Natural killer cell (primary cell): ENCODE data around the gene HDAC11. TPM values are rescaled to one million over a fixed set of nuclear protein-coding genes. Genes with fewer than 3 reads are reported as not detected.
A peak's percentile ranks its signal among the peaks of the same experiment; 100 is the strongest.

Experiments used
- ATAC-seq, 3 donors: fragments of 150-1000 bp in 2 of 3; fragments of 200-7000 bp in 1 of 3; cut with Tn5 transposase; 1 replicate in 1 of 3; 2 replicates in 2 of 3; pipeline ENCODE4 v1.10.0; 2021; ENCODE audit warnings: mild to moderate bottlenecking in 2 of 3, moderate library complexity in 2 of 3
- DNase-seq, 2 donors: peaks; one replicate each; pipeline versions ENCODE4 v3.0.0 to v3.0.0-alpha.2; 2013 to 2021; ENCODE audit warnings: mixed read lengths in 1 of 2
- H3K27ac ChIP-seq: one replicate; pipeline ENCODE4 v1.5.1; 2013; ENCODE audit warnings: mild to moderate bottlenecking, low read length
- H3K27me3 ChIP-seq: one replicate; pipeline ENCODE4 v1.6.1; 2013; ENCODE audit warnings: low read length; ENCODE audit not compliant: control insufficient read depth, insufficient read depth
- H3K36me3 ChIP-seq: one replicate; pipeline ENCODE4 v1.6.1; 2013; ENCODE audit warnings: low read length; ENCODE audit not compliant: control insufficient read depth, insufficient read depth
- H3K4me1 ChIP-seq: one replicate; pipeline ENCODE4 v1.6.1; 2013; ENCODE audit warnings: low read length; ENCODE audit not compliant: control insufficient read depth, insufficient read depth
- H3K4me3 ChIP-seq: one replicate; pipeline ENCODE4 v1.5.1; 2013; ENCODE audit warnings: low read length
- H3K9me3 ChIP-seq: one replicate; pipeline ENCODE4 v1.6.1; 2013; ENCODE audit warnings: low read length; ENCODE audit not compliant: control insufficient read depth, insufficient read depth
- H3K27ac Mint-ChIP-seq, 2 donors: one replicate each; pipeline ENCODE4 v1.8.0; 2022; ENCODE audit warnings: mild to moderate bottlenecking in 2 of 2, mixed read lengths in 2 of 2, moderate library complexity in 1 of 2
- H3K27me3 Mint-ChIP-seq, 2 donors: one replicate each; pipeline ENCODE4 v1.8.0; 2022; ENCODE audit warnings: low read depth in 2 of 2, mixed read lengths in 2 of 2
- H3K36me3 Mint-ChIP-seq: one replicate; pipeline ENCODE4 v1.8.0; 2022; ENCODE audit warnings: mixed read lengths
- H3K4me1 Mint-ChIP-seq, 2 donors: one replicate each; pipeline ENCODE4 v1.8.0; 2022; ENCODE audit warnings: mixed read lengths in 2 of 2
- H3K4me3 Mint-ChIP-seq: one replicate; pipeline ENCODE4 v1.8.0; 2022; ENCODE audit warnings: mild to moderate bottlenecking, moderate library complexity, mixed read lengths
- H3K9me3 Mint-ChIP-seq, 2 donors: one replicate each; pipeline ENCODE4 v1.8.0; 2022; ENCODE audit warnings: mixed read lengths in 2 of 2
- CTCF ChIP-seq: fragments of 200-600 bp; IDR thresholded peaks from one replicate; pipeline ENCODE4 v1.8.0; 2022; ENCODE audit warnings: antibody characterized with exemption
- WGBS: methylation state at CpG from one replicate; pipeline ENCODE4 v1.1.7; 2013; ENCODE audit warnings: missing lambda C conversion rate; ENCODE audit not compliant: insufficient coverage; 5-methylcytosine and 5-hydroxymethylcytosine counted together
- intact Hi-C: fragments of 100-400 bp; cut with micrococcal nuclease; formaldehyde crosslinking; loops from one replicate; pipeline ENCODE4 v1.14.2; 2022
- total RNA-seq, 4 donors: library from RNA; stranded (reverse); fragments of 120-200 nt in 1 of 4; gene quantifications; one replicate each; pipeline versions ENCODE4 v1.2.3 to v1.2.4, GENCODE V29; 2013 to 2022

The HDAC11 gene
- total RNA-seq, 3 donors from 2014 or later (not counting 1 experiment from before 2014, with no cell fraction given) = 3.4 to 5.3 (median 3.9) TPM

GRCh38 chr3:13474776-13475303, 5.3 kb upstream of the HDAC11 start:
- intact Hi-C loops = no loop called here
- no peak overlapping the region for H3K27ac Mint-ChIP-seq

DNA sequence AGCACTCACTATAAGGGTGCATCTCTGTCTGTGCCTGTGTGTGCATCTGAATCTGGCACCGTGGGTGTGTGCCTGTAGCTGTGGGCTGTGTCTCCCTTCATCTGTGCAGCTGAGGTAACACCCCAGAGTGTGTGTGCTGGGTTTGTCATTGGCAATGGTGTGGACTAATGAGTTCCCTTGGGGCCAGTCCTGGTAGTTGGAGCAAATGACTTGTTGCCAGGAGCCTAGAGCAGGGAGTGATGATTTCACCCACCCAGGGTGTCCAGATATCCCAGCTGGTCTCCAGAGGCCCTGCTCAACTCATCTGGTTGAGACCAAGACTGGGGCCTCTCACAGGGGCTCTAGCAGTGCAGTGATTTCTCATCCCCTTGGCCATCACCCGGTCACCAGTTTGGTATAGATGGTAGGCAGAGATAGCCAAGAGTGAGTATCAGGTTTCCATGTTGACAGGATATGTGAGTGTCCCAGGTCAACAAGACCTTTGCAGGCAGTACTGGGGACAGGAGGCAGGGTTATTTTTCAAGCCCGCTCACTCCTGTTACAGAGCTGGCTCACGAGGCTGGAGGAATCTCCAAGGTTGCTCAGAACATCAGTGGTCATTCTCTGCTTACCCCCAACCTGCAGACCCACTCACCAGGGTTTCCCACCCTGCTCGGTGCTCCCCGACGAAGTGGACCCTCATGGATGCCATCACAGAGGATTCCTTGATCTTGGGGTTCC, 4.1 kb upstream of the HDAC11 start:
- Histone ChIP-seq H3K4me1 (peaks cover 15% of the 10 kb centered on the region), H3K36me3 (no peaks in the 10 kb centered on the region), H3K27ac (no peak overlapping the region), H3K27me3 (no peaks in the 10 kb centered on the region), H3K9me3 (no peaks in the 10 kb centered on the region), H3K4me3 (no peak overlapping the region)
- no peak for TF ChIP-seq CTCF
- 93% methylated on average over 7 of the region's 7 CpGs for WGBS
- ATAC-seq = no peak
- DNase-seq = no peak
- no peak overlapping the region for H3K27ac Mint-ChIP-seq
- H3K4me3 Mint-ChIP-seq = no peak overlapping the region
- no peaks in the 10 kb centered on the region for H3K36me3 Mint-ChIP-seq
- peaks cover 0 to 4% of the 10 kb centered on the region in 2 donors for H3K27me3 Mint-ChIP-seq
- no peaks in the 10 kb centered on the region for H3K9me3 Mint-ChIP-seq
- peaks cover 0 to 5% of the 10 kb centered on the region in 2 donors for H3K4me1 Mint-ChIP-seq
- intact Hi-C loops = no loop called here

More at GRCh38 chr3:13474776-13475303, 5.3 kb upstream of the HDAC11 start:
- H3K36me3 ChIP-seq = no peaks in the 10 kb centered on the region
- H3K9me3 Mint-ChIP-seq = no peaks in the 10 kb centered on the region
- H3K27me3 Mint-ChIP-seq = peaks cover 0 to 4% of the 10 kb centered on the region in 2 donors
- no peak overlapping the region for H3K4me3 Mint-ChIP-seq
- no peaks in the 10 kb centered on the region for H3K9me3 ChIP-seq
- DNase-seq (no peak), ATAC-seq (no peak)
- no peak for TF ChIP-seq CTCF
- H3K4me3 ChIP-seq = no peak overlapping the region
- no peaks in the 10 kb centered on the region for H3K27me3 ChIP-seq
- H3K36me3 Mint-ChIP-seq = no peaks in the 10 kb centered on the region
- WGBS = 93% methylated on average over 9 of the region's 10 CpGs
- H3K27ac ChIP-seq = no peak overlapping the region
- H3K4me1 ChIP-seq = peaks cover 8% of the 10 kb centered on the region
- peaks cover 0 to 5% of the 10 kb centered on the region in 2 donors for H3K4me1 Mint-ChIP-seq

- peaks cover 0 to 4% of the 10 kb centered on the region in 2 donors for H3K27me3 Mint-ChIP-seq
- H3K36me3 ChIP-seq = no peaks in the 10 kb centered on the region
- H3K36me3 Mint-ChIP-seq = no peaks in the 10 kb centered on the region
- no peaks in the 10 kb centered on the region for H3K27me3 ChIP-seq
- no peak overlapping the region for H3K27ac ChIP-seq
- H3K9me3 Mint-ChIP-seq = no peaks in the 10 kb centered on the region
- H3K4me3 Mint-ChIP-seq = no peak overlapping the region
- TF ChIP-seq CTCF = no peak
- no peaks in the 10 kb centered on the region for H3K9me3 ChIP-seq
- peaks cover 18% of the 10 kb centered on the region for H3K4me1 ChIP-seq
- 79% methylated on average over 5 of the region's 6 CpGs for WGBS
- H3K27ac Mint-ChIP-seq = peak overlapping the region in 1 of 2 donors; percentile 26
- peaks cover 0 to 10% of the 10 kb centered on the region in 2 donors for H3K4me1 Mint-ChIP-seq
- DNase-seq = no peak
- H3K4me3 ChIP-seq = no peak overlapping the region
- intact Hi-C loops = no loop called here
- ATAC-seq = no peak
These were observed 2.2 kb upstream of the HDAC11 start for GRCh38 chr3:13477943-13478342.

DNA sequence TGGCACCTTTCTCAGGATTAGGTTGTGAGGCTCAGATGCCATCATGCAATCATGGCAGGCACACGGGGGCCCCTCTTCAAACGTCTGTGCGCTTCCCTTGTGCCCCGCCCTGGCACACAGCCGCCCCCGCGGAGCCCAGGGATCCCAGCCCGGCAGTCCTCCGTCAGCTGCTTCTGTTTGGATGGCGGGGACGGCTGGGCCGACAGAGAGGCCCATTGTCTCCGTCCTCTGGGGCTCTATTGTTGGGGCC, 849 bp upstream of the HDAC11 start:
- WGBS = 6% methylated on average over 13 of the region's 13 CpGs

More for the DNA sequence above, 849 bp upstream of the HDAC11 start:
- Mint-ChIP-seq H3K27me3 (no peaks in the 10 kb centered on the region), H3K4me1 (peaks cover 0 to 10% of the 10 kb centered on the region in 2 donors), H3K9me3 (no peaks in the 10 kb centered on the region), H3K27ac (peak overlapping the region; percentile 79 to 94), H3K4me3 (peak overlapping the region; percentile 88), H3K36me3 (no peaks in the 10 kb centered on the region)
- H3K4me3 ChIP-seq = peak overlapping the region; percentile 95
- no peaks in the 10 kb centered on the region for H3K9me3 ChIP-seq
- no peaks in the 10 kb centered on the region for H3K27me3 ChIP-seq
- H3K27ac ChIP-seq = peak overlapping the region; percentile 89
- ATAC-seq = no peak
- no peaks in the 10 kb centered on the region for H3K36me3 ChIP-seq
- TF ChIP-seq CTCF = no peak
- H3K4me1 ChIP-seq = peaks cover 18% of the 10 kb centered on the region
- intact Hi-C loops = no loop called here
- no peak for DNase-seq
